Hepatocyte (in vitro differentiated cells): Measurements from ENCODE around the gene PHYHIPL.
"Not testable (repeated sequence)": the region's sequence is repeated elsewhere in the genome, so short reads cannot be mapped to it uniquely, and the experiment has no call there.

Experiments used
- CTCF ChIP-seq: fragments of 200-600 bp; sonication (generic); IDR thresholded peaks from 2 replicates; pipeline ENCODE4 v1.5.1; 2016; ENCODE audit warnings: antibody characterized with exemption, mild to moderate bottlenecking; ENCODE audit not compliant: poor library complexity
- EZH2 ChIP-seq: fragments of 200-600 bp; sonication (generic); IDR thresholded peaks from 2 replicates; pipeline ENCODE4 v1.6.1; 2016; ENCODE audit warnings: antibody characterized with exemption, mild to moderate bottlenecking, borderline replicate concordance
- EZH2phosphoT487 ChIP-seq: fragments of 200-600 bp; sonication (generic); IDR thresholded peaks from one replicate; pipeline ENCODE4 v1.6.1; 2018; ENCODE audit warnings: antibody characterized with exemption, mild to moderate bottlenecking, low read depth, moderate library complexity; ENCODE audit not compliant: unreplicated experiment, severe bottlenecking

- TF ChIP-seq CTCF, EZH2phosphoT487, EZH2: not testable (repeated sequence)
These were observed 62.7 kb downstream of the PHYHIPL start for GRCh38 chr10:59239108-59239507.
